AG04450 (cell line): ENCODE data around the gene TMEM50B. TPM values are rescaled to one million over a fixed set of nuclear protein-coding genes. Genes with fewer than 3 reads are reported as not detected.

Experiments used
- CTCF ChIA-PET: fragments of 300-600, 350-600 bp; formaldehyde crosslinking; extraction: SDS; loops from one replicate; lab custom pipeline; 2022; ENCODE audit warnings: antibody characterized with exemption, inconsistent platforms; lab: Charles Lee
- POLR2A ChIA-PET: fragments of 350-600 bp; formaldehyde crosslinking; extraction: SDS; loops from one replicate; lab custom pipeline; 2021; ENCODE audit warnings: antibody characterized with exemption, inconsistent platforms; lab: Yijun Ruan, JAX
- DNase-seq: peaks from one replicate; pipeline ENCODE4 v3.0.0-alpha.2; 2011; ENCODE audit warnings: low read depth, low spot score
- H3K27ac ChIP-seq: one replicate; pipeline ENCODE4 v1.5.1; 2012; ENCODE audit warnings: low read depth, low read length, control low read depth
- H3K27me3 ChIP-seq: one replicate; pipeline ENCODE4 v1.6.0; 2012; ENCODE audit warnings: low read length; ENCODE audit not compliant: control insufficient read depth, insufficient read depth
- H3K4me3 ChIP-seq: 2 replicates; pipeline ENCODE4 v1.5.1; 2011; ENCODE audit warnings: mild to moderate bottlenecking, low read depth, low read length, control low read depth
- H3K9me3 ChIP-seq: 2 replicates; pipeline ENCODE4 v1.5.1; 2012; ENCODE audit warnings: low read length; ENCODE audit not compliant: control insufficient read depth, insufficient read depth
- CTCF ChIP-seq: IDR thresholded peaks from 2 replicates; pipeline ENCODE4 v1.5.1; 2011; ENCODE audit warnings: low read depth, low read length, control low read depth, inconsistent platforms
- polyA plus RNA-seq: library from polyadenylated mRNA; depleted of rRNA; stranded (reverse); fragments of >200 nt; gene quantifications from 2 replicates; pipeline ENCODE4 v1.2.3, GENCODE V29; 2011

Gene TMEM50B
- polyA plus RNA-seq, 1 experiment = 33.8 TPM

DNA sequence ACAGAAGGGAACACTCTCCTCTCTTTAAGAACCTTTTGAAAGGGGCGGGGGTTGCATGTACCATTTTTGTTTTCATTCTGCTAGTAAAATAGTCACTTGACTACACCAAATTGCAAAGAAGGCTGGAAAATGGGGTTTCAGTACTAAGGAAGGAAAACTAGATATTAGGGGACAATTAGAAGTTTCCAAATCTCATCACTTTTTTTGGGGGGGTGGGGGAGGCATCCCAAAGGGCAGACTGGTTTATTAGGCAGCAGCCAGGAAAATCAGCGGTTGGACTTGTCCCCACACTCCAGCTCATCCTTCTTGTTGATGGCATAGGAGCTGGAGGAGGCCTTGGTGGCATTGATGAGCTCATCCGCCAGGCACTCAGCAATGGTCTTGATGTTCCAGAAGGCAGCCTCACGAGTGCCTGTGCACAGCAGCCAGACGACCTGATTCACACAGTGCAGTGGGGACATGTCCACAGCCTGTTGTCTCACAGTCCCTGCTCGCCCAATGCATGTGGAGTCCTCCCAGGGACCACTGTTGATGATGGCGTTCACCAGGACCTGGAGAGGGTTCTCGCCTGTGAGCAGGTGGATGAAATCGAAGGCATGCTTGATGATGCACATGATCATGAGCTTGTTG, 1.7 kb upstream of the TMEM50B start:
- no peak for DNase-seq
- H3K27me3 ChIP-seq = no peaks in the 10 kb centered on the region
- H3K4me3 ChIP-seq = no peak overlapping the region
- ChIA-PET CTCF (interaction anchor here (0.6 to 1.2 kb wide), 2 partner anchors 124 to 218 kb away, joined by 3 to 5 read pairs; no protein-coding TSS in a partner anchor), POLR2A (interaction anchor here (1.5 to 2.9 kb wide), 2 partner anchors 10 to 33 kb away, joined by 3 to 64 read pairs; partner anchors contain the start of gene DNAJC28)
- no peak overlapping the region for H3K27ac ChIP-seq
- no peak for TF ChIP-seq CTCF
- no peaks in the 10 kb centered on the region for H3K9me3 ChIP-seq

DNA sequence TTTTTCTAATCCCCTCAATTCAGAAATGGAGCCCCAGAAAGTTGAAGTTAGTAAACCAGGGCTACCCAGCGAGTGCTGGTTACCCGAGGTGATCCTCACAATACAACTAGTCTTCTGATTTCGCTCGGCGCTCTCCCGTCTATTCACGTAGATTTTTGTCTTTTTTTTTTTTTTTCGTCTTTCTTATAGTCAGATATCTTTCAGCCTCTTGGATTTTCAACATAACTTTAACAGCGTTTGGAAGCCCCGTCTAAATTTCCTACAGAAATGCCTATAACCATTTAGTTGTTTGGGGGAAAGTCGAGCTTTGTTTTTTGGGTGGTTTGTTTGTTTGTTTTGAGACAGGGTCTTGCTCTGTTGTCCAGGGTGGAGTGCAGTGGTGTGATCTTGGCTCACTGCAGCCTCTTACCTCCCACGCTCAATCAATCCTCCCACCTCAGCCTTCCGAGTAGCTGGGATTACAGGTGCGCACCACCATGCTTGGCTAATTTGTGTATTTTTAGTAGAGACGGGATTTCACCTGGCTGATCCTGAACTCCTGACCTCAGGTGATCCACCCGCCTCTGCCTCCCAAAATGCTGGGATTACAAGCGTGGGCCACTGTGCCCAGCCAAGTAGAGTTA, 818 bp upstream of the TMEM50B start:
- CTCF ChIA-PET = interaction anchor here (0.7 to 1.8 kb wide), 8 partner anchors 12 to 576 kb away, joined by 3 to 17 read pairs (median 3); no protein-coding TSS in a partner anchor
- peak overlapping the region; percentile 85 for H3K27ac ChIP-seq
- no peak for TF ChIP-seq CTCF

GRCh38 chr21:33478935-33479678, 667 bp downstream of the TMEM50B start:
- peak overlapping the region; percentile 77 for H3K27ac ChIP-seq
- ChIA-PET CTCF (interaction anchor here (0.6 to 1.8 kb wide), 6 partner anchors 10 to 485 kb away, joined by 3 to 17 read pairs (median 4); no protein-coding TSS in a partner anchor), POLR2A (interaction anchor here (0.8 to 2.9 kb wide), 5 partner anchors 12 to 751 kb away, joined by 3 to 64 read pairs (median 5); partner anchors contain the start of genes DNAJC28, DONSON, SON and SYNJ1)
- H3K9me3 ChIP-seq = no peaks in the 10 kb centered on the region
- no peaks in the 10 kb centered on the region for H3K27me3 ChIP-seq
- TF ChIP-seq CTCF = 0 out of 2 replicates have a peak, but pooled peaks have one; percentile 10
- H3K4me3 ChIP-seq = peak overlapping the region; percentile 77
- DNase-seq = no peak

More for the DNA sequence above, 818 bp upstream of the TMEM50B start:
- DNase-seq = no peak
- H3K9me3 ChIP-seq = no peaks in the 10 kb centered on the region
- H3K27me3 ChIP-seq = no peaks in the 10 kb centered on the region
- POLR2A ChIA-PET = interaction anchor here (0.7 to 2.9 kb wide), 13 partner anchors 11 to 868 kb away, joined by 3 to 64 read pairs (median 4); partner anchors contain the start of genes CFAP298, DNAJC28, DONSON and IFNAR1
- peak overlapping the region; percentile 82 for H3K4me3 ChIP-seq

DNA sequence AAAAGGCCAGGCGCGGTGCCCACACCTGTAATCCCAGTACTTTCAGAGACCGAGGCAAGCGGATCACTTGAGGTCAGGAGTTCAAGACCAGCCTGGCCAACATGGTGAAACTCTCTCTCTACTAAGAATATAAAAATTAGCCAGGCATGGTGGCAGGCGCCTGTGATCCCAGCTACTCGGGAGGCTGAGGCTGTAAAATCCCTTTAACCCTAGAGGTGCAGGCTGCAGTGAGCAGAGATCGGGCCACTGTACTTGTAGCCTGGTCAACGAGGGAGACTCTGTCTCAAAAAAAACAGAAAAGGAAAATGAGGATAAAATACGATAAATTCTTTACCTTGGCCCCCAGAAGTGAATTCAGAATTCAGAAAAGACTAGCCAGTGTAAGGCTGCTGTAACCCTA, 1.6 kb downstream of the TMEM50B start:
- ChIA-PET POLR2A (no interaction called here), CTCF (no interaction called here)
- peak overlapping the region; percentile 77 for H3K4me3 ChIP-seq
- no peak overlapping the region for H3K27ac ChIP-seq
- no peaks in the 10 kb centered on the region for H3K27me3 ChIP-seq
- DNase-seq = no peak
- TF ChIP-seq CTCF = no peak
- no peaks in the 10 kb centered on the region for H3K9me3 ChIP-seq
